WTC11 (cell line): Measurements from ENCODE around the gene METTL25B. TPM values are rescaled to one million over a fixed set of nuclear protein-coding genes. Genes with fewer than 3 reads are reported as not detected.

ENCODE experiments used
- ATAC-seq: fragments of 200-7000 bp; cut with Tn5 transposase; 2 replicates; pipeline ENCODE4 v1.10.0; 2021; ENCODE audit warnings: mild to moderate bottlenecking, moderate library complexity
- CTCF ChIA-PET: fragments of 300-600 bp; sonication (Branson Sonifier 250); formaldehyde crosslinking; loops from one replicate; lab custom pipeline; 2021; ENCODE audit warnings: antibody characterized with exemption; lab: Charles Lee
- POLR2A ChIA-PET: fragments of 350-600 bp; sonication (Branson Sonifier 250); formaldehyde crosslinking; loops from one replicate; lab custom pipeline; 2021; ENCODE audit warnings: antibody characterized with exemption; lab: Charles Lee
- DNase-seq: peaks from one replicate; pipeline ENCODE4 v3.0.0; 2021; ENCODE audit warnings: low spot score
- H3K27ac Mint-ChIP-seq: 2 replicates; pipeline ENCODE4 v1.8.0; 2021; ENCODE audit warnings: mixed read lengths
- H3K27me3 Mint-ChIP-seq: 2 replicates; pipeline ENCODE4 v1.8.0; 2021; ENCODE audit warnings: low read depth, mild to moderate bottlenecking, moderate library complexity, mixed read lengths
- H3K36me3 Mint-ChIP-seq: 2 replicates; pipeline ENCODE4 v1.8.0; 2021; ENCODE audit warnings: mixed read lengths
- H3K4me1 Mint-ChIP-seq: 2 replicates; pipeline ENCODE4 v1.8.0; 2022; ENCODE audit warnings: mixed read lengths
- H3K4me3 Mint-ChIP-seq: 2 replicates; pipeline ENCODE4 v1.8.0; 2021; ENCODE audit warnings: mild to moderate bottlenecking, moderate library complexity, mixed read lengths
- H3K9me3 Mint-ChIP-seq: 2 replicates; pipeline ENCODE4 v1.8.0; 2021; ENCODE audit warnings: mixed read lengths
- AFF4 ChIP-seq: sonication (generic); formaldehyde crosslinking; IDR thresholded peaks from 2 replicates; pipeline ENCODE4 v1.8.1; 2023; ENCODE audit warnings: mild to moderate bottlenecking, missing genetic modification reagents, borderline replicate concordance
- CTCF ChIP-seq: fragments of 200-600 bp; IDR thresholded peaks from 2 replicates; pipeline ENCODE4 v1.8.0; 2022; ENCODE audit warnings: antibody characterized with exemption
- ETV6 ChIP-seq: sonication (generic); formaldehyde crosslinking; IDR thresholded peaks from 2 replicates; pipeline ENCODE4 v1.8.1; 2022; ENCODE audit warnings: mild to moderate bottlenecking, missing genetic modification reagents
- MAX ChIP-seq: sonication (generic); formaldehyde crosslinking; IDR thresholded peaks from 2 replicates; pipeline ENCODE4 v1.8.0; 2022; ENCODE audit warnings: mild to moderate bottlenecking, missing genetic modification reagents
- MXD4 ChIP-seq: fragments of 250-450 bp; sonication (Bioruptor Pico); IDR thresholded peaks from 2 replicates; pipeline ENCODE4 v1.8.0; 2021; ENCODE audit warnings: mild to moderate bottlenecking, moderate library complexity, borderline replicate concordance
- NFE2L1 ChIP-seq: sonication (generic); formaldehyde crosslinking; IDR thresholded peaks from 2 replicates; pipeline ENCODE4 v1.8.1; 2023; ENCODE audit warnings: missing genetic modification reagents
- PRRX2 ChIP-seq: fragments of 250-450 bp; sonication (Bioruptor Pico); IDR thresholded peaks from 2 replicates; pipeline ENCODE4 v1.8.0; 2021; ENCODE audit warnings: mild to moderate bottlenecking
- total RNA-seq: library from RNA; stranded (reverse); gene quantifications from 3 replicates; pipeline ENCODE4 v1.2.3, GENCODE V29; 2021
- TF ChIP-seq, protein P1 (sequence below): sonication (generic); formaldehyde crosslinking; IDR thresholded peaks from 2 replicates; pipeline ENCODE4 v1.8.0; 2023; ENCODE audit warnings: missing genetic modification reagents, mild to moderate bottlenecking, borderline replicate concordance

METTL25B gene
- total RNA-seq, 1 experiment from 2014 or later = 32.0 TPM

DNA sequence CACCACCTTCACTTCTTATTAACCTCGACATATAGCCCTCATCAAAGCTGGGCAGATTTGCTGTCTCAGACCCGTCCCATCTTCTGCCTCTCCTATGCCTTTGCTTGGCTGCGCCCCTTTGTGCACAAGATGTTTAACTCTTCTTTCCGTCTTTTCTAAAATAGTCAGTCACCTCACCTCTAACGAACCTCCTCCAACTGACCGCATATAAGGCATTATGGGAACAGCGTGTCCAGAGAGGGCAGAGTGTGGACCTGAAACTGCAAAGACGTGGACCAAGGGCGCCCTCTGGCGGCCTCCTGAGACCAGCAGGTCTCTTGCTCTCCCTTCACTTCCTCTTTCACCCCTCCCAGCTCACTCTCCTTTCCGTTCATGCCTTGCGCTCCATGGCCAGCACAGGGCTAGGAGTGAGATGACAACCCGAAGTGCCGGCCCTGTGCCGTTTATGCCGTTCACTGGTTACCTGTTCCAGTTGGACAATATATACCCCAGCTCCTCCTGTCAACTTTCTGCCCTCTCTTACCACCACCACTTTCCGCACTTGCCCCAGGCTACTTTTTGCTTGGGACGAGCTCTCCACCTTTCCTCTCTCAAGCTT, 2.5 kb upstream of the METTL25B start:
- Mint-ChIP-seq H3K36me3 (peaks cover 28% of the 10 kb centered on the region), H3K9me3 (no peaks in the 10 kb centered on the region), H3K4me1 (peaks cover 14% of the 10 kb centered on the region), H3K27me3 (no peaks in the 10 kb centered on the region), H3K27ac (no peak overlapping the region), H3K4me3 (no peak overlapping the region)
- DNase-seq (peak; percentile 90), ATAC-seq (peak; percentile 60)
- peak; percentile 52; the same call in 1 of the 2 replicates for TF ChIP-seq MAX (CRISPR knock-in tag)
- TF ChIP-seq NFE2L1 (CRISPR knock-in tag) = no peak
- TF ChIP-seq AFF4 (CRISPR knock-in tag) = no peak
- TF ChIP-seq ETV6 = peak; percentile 69; the same call in 1 of the 2 replicates
- peak; percentile 95 for TF ChIP-seq CTCF
- ChIA-PET CTCF (interaction anchor here (0.5 to 9.5 kb wide), 77 partner anchors 10 to 729 kb away, joined by 3 to 682 read pairs (median 6); partner anchors contain the start of genes CRABP2, HAPLN2, HDGF and INSRR), POLR2A (interaction anchor here (0.6 to 5.3 kb wide), 11 partner anchors 10 to 133 kb away, joined by 3 to 57 read pairs (median 5); partner anchors contain the start of genes HDGF, INSRR, MRPL24 and NES)

- no peaks in the 10 kb centered on the region for H3K27me3 Mint-ChIP-seq
- no peaks in the 10 kb centered on the region for H3K9me3 Mint-ChIP-seq
- ChIA-PET POLR2A (interaction anchor here (0.6 to 5.3 kb wide), 10 partner anchors 11 to 132 kb away, joined by 3 to 57 read pairs (median 6); partner anchors contain the start of genes HDGF, INSRR, MRPL24 and NES), CTCF (interaction anchor here (0.6 to 9.5 kb wide), 74 partner anchors 9 to 439 kb away, joined by 3 to 682 read pairs (median 7); partner anchors contain the start of genes CRABP2, HAPLN2, HDGF and INSRR)
- DNase-seq = peak; percentile 66
- H3K36me3 Mint-ChIP-seq = peaks cover 24% of the 10 kb centered on the region
- TF ChIP-seq, protein P1, sequence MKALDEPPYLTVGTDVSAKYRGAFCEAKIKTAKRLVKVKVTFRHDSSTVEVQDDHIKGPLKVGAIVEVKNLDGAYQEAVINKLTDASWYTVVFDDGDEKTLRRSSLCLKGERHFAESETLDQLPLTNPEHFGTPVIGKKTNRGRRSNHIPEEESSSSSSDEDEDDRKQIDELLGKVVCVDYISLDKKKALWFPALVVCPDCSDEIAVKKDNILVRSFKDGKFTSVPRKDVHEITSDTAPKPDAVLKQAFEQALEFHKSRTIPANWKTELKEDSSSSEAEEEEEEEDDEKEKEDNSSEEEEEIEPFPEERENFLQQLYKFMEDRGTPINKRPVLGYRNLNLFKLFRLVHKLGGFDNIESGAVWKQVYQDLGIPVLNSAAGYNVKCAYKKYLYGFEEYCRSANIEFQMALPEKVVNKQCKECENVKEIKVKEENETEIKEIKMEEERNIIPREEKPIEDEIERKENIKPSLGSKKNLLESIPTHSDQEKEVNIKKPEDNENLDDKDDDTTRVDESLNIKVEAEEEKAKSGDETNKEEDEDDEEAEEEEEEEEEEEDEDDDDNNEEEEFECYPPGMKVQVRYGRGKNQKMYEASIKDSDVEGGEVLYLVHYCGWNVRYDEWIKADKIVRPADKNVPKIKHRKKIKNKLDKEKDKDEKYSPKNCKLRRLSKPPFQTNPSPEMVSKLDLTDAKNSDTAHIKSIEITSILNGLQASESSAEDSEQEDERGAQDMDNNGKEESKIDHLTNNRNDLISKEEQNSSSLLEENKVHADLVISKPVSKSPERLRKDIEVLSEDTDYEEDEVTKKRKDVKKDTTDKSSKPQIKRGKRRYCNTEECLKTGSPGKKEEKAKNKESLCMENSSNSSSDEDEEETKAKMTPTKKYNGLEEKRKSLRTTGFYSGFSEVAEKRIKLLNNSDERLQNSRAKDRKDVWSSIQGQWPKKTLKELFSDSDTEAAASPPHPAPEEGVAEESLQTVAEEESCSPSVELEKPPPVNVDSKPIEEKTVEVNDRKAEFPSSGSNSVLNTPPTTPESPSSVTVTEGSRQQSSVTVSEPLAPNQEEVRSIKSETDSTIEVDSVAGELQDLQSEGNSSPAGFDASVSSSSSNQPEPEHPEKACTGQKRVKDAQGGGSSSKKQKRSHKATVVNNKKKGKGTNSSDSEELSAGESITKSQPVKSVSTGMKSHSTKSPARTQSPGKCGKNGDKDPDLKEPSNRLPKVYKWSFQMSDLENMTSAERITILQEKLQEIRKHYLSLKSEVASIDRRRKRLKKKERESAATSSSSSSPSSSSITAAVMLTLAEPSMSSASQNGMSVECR (CRISPR knock-in tag) = no peak
- TF ChIP-seq PRRX2 (CRISPR knock-in tag) (no peak), MXD4 (CRISPR knock-in tag) (no peak), CTCF (peak; percentile 49)
- no peak overlapping the region for H3K4me3 Mint-ChIP-seq
- peak; percentile 4; the same call in 1 of the 2 replicates for ATAC-seq
- peaks cover 14% of the 10 kb centered on the region for H3K4me1 Mint-ChIP-seq
- no peak overlapping the region for H3K27ac Mint-ChIP-seq
Measured at GRCh38 chr1:156726549-156727226, 1.6 kb upstream of the METTL25B start.
